OCI-LY1 (cell line): Measurements from ENCODE around the gene CADM1.

Experiments
- H2AFZ ChIP-seq: fragments of 200-600 bp; sonication (generic), shearing (Covaris generic); 2 replicates; pipeline ENCODE4 v1.6.0; 2014; ENCODE audit warnings: antibody characterized with exemption, mild to moderate bottlenecking, low read length
- H3F3A ChIP-seq: fragments of 200-600 bp; sonication (generic), shearing (Covaris generic); 2 replicates; pipeline ENCODE4 v1.6.0; 2014; ENCODE audit warnings: mild to moderate bottlenecking, antibody characterized with exemption, low read length, moderate library complexity; ENCODE audit not compliant: insufficient read depth
- H3K27ac ChIP-seq: fragments of 200-600 bp; sonication (generic); 2 replicates; pipeline ENCODE4 v1.5.1; 2014; ENCODE audit warnings: low read length, mixed run types, mild to moderate bottlenecking, low read depth; ENCODE audit not compliant: poor library complexity, severe bottlenecking
- H3K27me3 ChIP-seq: fragments of 200-600 bp; sonication (generic); 2 replicates; pipeline ENCODE4 v1.6.0; 2014; ENCODE audit warnings: antibody characterized with exemption, mild to moderate bottlenecking, low read length, moderate library complexity; ENCODE audit not compliant: insufficient read depth
- H3K36me3 ChIP-seq: fragments of 200-600 bp; sonication (generic); 2 replicates; pipeline ENCODE4 v1.6.1; 2014; ENCODE audit warnings: mild to moderate bottlenecking, antibody characterized with exemption, low read length, moderate library complexity, mixed read lengths; ENCODE audit not compliant: insufficient read depth
- H3K4me1 ChIP-seq: fragments of 200-600 bp; sonication (generic); 2 replicates; pipeline ENCODE4 v1.5.1; 2014; ENCODE audit warnings: mild to moderate bottlenecking, low read length, moderate library complexity; ENCODE audit not compliant: insufficient read depth, severe bottlenecking
- H3K4me2 ChIP-seq: fragments of 200-600 bp; sonication (generic), shearing (Covaris generic); 2 replicates; pipeline ENCODE4 v1.6.1; 2014; ENCODE audit warnings: low read length
- H3K4me3 ChIP-seq: fragments of 200-600 bp; sonication (generic); 2 replicates; pipeline ENCODE4 v1.5.1; 2014; ENCODE audit warnings: low read length, low read depth, mild to moderate bottlenecking, mixed read lengths; ENCODE audit not compliant: poor library complexity, severe bottlenecking
- H3K79me2 ChIP-seq: fragments of 200-600 bp; shearing (Covaris generic); 2 replicates; pipeline ENCODE4 v1.6.1; 2016; ENCODE audit warnings: mixed run types, low read length, mixed read lengths; ENCODE audit not compliant: insufficient read depth
- H3K9ac ChIP-seq: fragments of 200-600 bp; sonication (generic), shearing (Covaris generic); 2 replicates; pipeline ENCODE4 v1.6.1; 2014; ENCODE audit warnings: mild to moderate bottlenecking, low read length, mixed read lengths
- H3K9me2 ChIP-seq: fragments of 200-600 bp; sonication (generic), shearing (Covaris generic); 2 replicates; pipeline ENCODE4 v1.6.1; 2014; ENCODE audit warnings: low read depth, mild to moderate bottlenecking, low read length, mixed read lengths
- H3K9me3 ChIP-seq: fragments of 200-600 bp; shearing (Covaris generic); 2 replicates; pipeline ENCODE4 v1.6.1; 2014; ENCODE audit warnings: low read length, mixed read lengths
- H4K20me1 ChIP-seq: fragments of 200-600 bp; sonication (generic), shearing (Covaris generic); 2 replicates; pipeline ENCODE4 v1.6.0; 2016; ENCODE audit warnings: mild to moderate bottlenecking, low read length; ENCODE audit not compliant: insufficient read depth
- CTCF ChIP-seq: fragments of 200-600 bp; sonication (generic), shearing (Covaris generic); IDR thresholded peaks from 2 replicates; pipeline ENCODE4 v1.5.1; 2017; ENCODE audit warnings: mild to moderate bottlenecking, antibody characterized with exemption, low read length, moderate library complexity, mixed read lengths
- EZH2 ChIP-seq: fragments of 200-600 bp; sonication (generic), shearing (Covaris generic); IDR thresholded peaks from 2 replicates; pipeline ENCODE4 v1.8.0; 2017; ENCODE audit warnings: borderline replicate concordance, mixed run types, mild to moderate bottlenecking, antibody characterized with exemption, low read length, moderate library complexity, mixed read lengths

The CADM1 gene

GRCh38 chr11:115460512-115460911, 43.7 kb downstream of the CADM1 start:
- TF ChIP-seq CTCF: no peak
- no peak for TF ChIP-seq EZH2
- no peak overlapping the region for H3K27ac ChIP-seq
- H3K4me2 ChIP-seq: no peak overlapping the region

GRCh38 chr11:115459563-115459962, 44.7 kb downstream of the CADM1 start:
- Histone ChIP-seq H3K27me3 (no peaks in the 10 kb centered on the region), H2AFZ (no peak overlapping the region), H3K4me3 (no peak overlapping the region), H3K36me3 (no peaks in the 10 kb centered on the region), H3K4me2 (no peak overlapping the region), H3K79me2 (no peaks in the 10 kb centered on the region), H3K9ac (no peak overlapping the region), H3K4me1 (no peaks in the 10 kb centered on the region), H3F3A (no peaks in the 10 kb centered on the region), H3K9me2 (no peaks in the 10 kb centered on the region), H4K20me1 (no peaks in the 10 kb centered on the region), H3K27ac (no peak overlapping the region), H3K9me3 (no peaks in the 10 kb centered on the region)
- TF ChIP-seq CTCF: no peak
- no peak for TF ChIP-seq EZH2

More at GRCh38 chr11:115460512-115460911, 43.7 kb downstream of the CADM1 start:
- Histone ChIP-seq H2AFZ (no peak overlapping the region), H3K4me3 (no peak overlapping the region), H3K27me3 (no peaks in the 10 kb centered on the region), H3K9me3 (no peaks in the 10 kb centered on the region), H3K9me2 (no peaks in the 10 kb centered on the region), H3K79me2 (no peaks in the 10 kb centered on the region), H3K4me1 (no peaks in the 10 kb centered on the region), H3F3A (no peaks in the 10 kb centered on the region), H3K9ac (no peak overlapping the region), H4K20me1 (no peaks in the 10 kb centered on the region), H3K36me3 (no peaks in the 10 kb centered on the region)

GRCh38 chr11:115458877-115459276, 45.3 kb downstream of the CADM1 start:
- H2AFZ ChIP-seq: no peak overlapping the region
- no peaks in the 10 kb centered on the region for H3K9me2 ChIP-seq
- no peaks in the 10 kb centered on the region for H3K4me1 ChIP-seq
- H3K79me2 ChIP-seq: no peaks in the 10 kb centered on the region
- no peak overlapping the region for H3K27ac ChIP-seq
- no peak for TF ChIP-seq EZH2
- TF ChIP-seq CTCF: no peak
- H3K4me3 ChIP-seq: no peak overlapping the region
- no peaks in the 10 kb centered on the region for H3K9me3 ChIP-seq
- H3F3A ChIP-seq: no peaks in the 10 kb centered on the region
- H3K4me2 ChIP-seq: no peak overlapping the region
- H3K9ac ChIP-seq: no peak overlapping the region
- no peaks in the 10 kb centered on the region for H3K36me3 ChIP-seq
- no peaks in the 10 kb centered on the region for H4K20me1 ChIP-seq
- H3K27me3 ChIP-seq: no peaks in the 10 kb centered on the region
